ENCODE measurements around the gene KLRC3.

GRCh38 chr12:10363914-10364814, 56.2 kb downstream of the KLRC3 start:
- peak in 1 of 2 donors; percentile 54 for TF ChIP-seq EP300 (IDR thresholded peaks at IDR 0.05)
- TF ChIP-seq CTCF (IDR thresholded peaks at IDR 0.05) = peak in 1 of 5 experiments; percentile 9
- TF ChIP-seq POLR2A (IDR thresholded peaks at IDR 0.05) = peak in 1 of 2 donors; percentile 41
